Left forelimb (tissue), 1 donor: ENCODE results near the gene PHRF1.

Source experiments
- DNase-seq: peaks from one replicate; pipeline ENCODE4 v3.0.0-alpha.2; 2018; ENCODE audit warnings: low spot score

The PHRF1 gene, protein sequence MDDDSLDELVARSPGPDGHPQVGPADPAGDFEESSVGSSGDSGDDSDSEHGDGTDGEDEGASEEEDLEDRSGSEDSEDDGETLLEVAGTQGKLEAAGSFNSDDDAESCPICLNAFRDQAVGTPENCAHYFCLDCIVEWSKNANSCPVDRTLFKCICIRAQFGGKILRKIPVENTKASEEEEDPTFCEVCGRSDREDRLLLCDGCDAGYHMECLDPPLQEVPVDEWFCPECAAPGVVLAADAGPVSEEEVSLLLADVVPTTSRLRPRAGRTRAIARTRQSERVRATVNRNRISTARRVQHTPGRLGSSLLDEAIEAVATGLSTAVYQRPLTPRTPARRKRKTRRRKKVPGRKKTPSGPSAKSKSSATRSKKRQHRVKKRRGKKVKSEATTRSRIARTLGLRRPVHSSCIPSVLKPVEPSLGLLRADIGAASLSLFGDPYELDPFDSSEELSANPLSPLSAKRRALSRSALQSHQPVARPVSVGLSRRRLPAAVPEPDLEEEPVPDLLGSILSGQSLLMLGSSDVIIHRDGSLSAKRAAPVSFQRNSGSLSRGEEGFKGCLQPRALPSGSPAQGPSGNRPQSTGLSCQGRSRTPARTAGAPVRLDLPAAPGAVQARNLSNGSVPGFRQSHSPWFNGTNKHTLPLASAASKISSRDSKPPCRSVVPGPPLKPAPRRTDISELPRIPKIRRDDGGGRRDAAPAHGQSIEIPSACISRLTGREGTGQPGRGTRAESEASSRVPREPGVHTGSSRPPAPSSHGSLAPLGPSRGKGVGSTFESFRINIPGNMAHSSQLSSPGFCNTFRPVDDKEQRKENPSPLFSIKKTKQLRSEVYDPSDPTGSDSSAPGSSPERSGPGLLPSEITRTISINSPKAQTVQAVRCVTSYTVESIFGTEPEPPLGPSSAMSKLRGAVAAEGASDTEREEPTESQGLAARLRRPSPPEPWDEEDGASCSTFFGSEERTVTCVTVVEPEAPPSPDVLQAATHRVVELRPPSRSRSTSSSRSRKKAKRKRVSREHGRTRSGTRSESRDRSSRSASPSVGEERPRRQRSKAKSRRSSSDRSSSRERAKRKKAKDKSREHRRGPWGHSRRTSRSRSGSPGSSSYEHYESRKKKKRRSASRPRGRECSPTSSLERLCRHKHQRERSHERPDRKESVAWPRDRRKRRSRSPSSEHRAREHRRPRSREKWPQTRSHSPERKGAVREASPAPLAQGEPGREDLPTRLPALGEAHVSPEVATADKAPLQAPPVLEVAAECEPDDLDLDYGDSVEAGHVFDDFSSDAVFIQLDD (N-terminal part only)

DNA sequence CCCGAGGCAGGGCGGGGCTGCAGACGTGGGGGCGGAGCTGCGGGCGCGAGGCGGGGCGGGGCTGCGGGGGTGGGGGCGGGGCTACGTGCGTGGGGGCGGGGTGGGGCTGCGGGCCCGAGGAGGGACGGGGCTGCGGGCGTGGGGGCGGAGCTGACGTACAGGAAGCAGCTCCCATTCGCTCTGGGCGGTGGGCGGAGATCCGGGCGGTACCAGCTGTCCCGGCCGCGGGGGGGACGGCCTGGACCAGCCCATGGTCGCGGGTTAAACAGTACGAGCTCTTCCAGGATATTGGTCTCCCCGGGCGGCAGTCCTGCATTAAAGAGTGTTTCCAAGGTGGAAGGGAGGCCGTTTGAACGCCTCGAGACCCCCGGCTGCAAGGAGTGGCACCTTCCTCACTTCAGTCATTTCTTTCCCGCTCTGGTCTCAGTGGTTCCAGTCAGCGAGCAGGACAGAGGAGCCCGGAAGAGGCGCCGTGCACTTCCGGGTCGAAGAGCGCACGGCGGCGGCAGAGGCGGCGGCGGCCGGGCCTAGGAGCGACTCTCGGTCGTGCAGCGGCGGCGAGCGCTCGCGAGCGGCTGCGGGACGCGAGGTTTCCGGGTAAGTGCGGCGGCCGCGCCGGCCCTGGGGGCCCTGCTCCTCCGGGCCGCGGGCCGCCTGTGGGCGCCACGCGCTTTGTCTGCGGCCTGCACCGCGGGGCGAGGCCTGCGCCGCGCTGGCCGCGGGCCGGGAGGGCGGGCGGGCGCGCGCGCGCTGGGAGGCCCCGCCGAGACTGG is at the start of gene PHRF1:
PHRF1 (plus strand) TSS at position 475 of the 773 bp plus-strand sequence. CDS start 5,043 bp downstream, outside the sequence.
- peak; percentile 99 for DNase-seq

DNA sequence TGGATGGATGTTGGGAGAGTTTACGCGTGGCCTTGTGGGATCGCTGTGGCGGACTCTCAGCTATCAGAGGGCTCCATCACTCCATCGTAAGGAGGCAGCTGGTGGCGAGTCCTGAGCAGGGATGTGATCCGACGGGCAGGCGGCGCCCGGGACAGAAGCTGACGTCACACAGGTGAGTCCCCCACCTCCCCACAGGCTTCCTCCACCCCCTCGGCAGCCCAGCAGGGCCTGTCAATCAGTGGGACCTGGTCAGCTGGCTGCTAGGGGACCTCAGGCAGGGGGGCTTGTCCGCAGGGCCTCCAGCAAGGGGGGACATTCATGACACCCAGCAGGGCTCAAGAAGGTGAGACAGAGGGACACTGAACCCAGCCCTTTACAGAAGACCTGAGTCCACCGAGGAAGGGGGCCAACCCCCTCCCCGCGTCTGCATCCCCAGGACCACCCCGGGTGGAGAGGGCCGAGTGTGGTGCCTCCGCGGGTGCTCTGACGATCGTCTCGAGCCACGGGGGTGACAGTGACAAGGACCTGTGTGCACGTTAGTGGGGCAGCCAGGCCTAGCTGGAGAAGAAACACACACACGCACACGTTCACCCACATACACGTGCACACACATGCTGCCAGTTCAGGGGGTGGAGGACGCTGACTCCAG is 48.0 kb upstream of the PHRF1 start:
- no peak for DNase-seq

DNA sequence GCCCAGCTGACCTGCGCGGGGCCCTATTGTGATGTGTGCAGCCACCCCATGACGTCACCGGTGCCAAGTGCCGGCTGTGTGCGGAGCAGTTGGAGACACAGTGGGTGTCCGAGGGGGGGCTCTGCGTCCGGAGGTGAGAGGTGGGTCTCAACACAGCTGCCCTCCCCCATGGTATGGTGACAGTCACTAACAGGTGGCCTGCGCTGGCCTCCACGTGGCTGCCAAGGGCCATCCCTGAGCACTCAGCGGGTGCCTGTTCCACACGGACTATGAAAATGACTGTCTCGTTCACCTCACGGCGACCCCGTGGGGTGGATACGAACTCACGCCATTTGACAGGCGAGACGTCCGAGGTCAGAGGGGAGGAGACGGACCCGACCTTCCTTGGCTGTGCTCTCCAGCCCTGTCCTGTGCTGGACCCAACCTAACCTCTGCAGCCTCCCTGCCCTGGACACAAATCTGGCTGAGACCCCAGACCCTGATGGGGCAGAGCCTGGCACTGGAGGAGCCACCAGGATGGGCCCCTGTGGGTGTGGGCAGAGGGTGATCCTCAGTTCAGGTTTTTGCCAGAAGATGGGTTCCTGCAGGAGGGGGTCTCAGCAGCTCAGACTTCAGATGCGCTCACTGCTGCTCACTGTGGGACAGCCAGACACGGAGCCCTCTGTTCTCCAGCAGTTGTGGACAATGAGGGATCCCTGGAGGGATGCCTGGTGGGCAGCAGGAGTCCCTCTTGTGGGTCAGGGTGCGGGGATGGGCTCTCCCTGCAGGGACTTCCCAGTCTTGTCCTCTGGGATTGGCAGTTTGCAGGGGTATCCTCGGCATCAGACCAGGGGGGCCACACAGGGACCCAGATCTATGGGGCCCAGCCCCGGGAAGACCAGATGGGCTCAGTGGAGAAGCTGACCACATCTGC is 47.2 kb upstream of the PHRF1 start:
- peak; percentile 68 for DNase-seq

DNA sequence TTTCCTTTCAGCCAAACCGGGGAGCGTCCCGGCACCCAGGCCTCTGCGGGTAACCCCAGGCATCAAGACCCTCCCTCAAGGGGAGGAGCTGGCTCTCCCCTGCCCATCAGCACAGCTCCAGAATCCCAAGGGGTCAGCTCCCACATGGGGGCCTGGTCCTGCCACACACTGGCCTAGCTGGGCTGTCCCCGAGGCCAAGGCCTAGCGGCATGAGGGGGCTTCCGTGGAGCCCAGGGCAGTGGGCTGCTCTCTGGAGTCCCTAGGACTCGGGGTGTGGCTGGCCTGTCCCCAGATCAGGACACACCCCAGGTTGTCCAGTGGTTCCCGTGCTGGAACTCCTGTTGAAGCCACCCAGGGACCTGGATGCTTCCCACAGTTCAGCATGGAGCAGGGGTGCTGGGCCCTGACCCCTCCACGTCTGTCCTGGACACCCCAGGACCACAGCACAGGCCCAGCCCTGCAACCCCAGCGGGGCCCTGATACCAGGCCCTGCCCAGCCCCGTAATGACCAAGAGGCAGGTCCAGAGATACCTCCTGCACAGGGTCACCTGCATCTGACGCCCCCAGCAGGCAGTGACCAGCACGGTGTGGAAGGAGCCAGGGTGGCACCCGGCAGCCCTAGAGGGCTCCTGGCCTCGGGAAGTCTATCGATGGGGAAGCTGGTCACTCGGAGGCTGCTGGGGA is 46.4 kb upstream of the PHRF1 start:
- peak; percentile 64 for DNase-seq

DNA sequence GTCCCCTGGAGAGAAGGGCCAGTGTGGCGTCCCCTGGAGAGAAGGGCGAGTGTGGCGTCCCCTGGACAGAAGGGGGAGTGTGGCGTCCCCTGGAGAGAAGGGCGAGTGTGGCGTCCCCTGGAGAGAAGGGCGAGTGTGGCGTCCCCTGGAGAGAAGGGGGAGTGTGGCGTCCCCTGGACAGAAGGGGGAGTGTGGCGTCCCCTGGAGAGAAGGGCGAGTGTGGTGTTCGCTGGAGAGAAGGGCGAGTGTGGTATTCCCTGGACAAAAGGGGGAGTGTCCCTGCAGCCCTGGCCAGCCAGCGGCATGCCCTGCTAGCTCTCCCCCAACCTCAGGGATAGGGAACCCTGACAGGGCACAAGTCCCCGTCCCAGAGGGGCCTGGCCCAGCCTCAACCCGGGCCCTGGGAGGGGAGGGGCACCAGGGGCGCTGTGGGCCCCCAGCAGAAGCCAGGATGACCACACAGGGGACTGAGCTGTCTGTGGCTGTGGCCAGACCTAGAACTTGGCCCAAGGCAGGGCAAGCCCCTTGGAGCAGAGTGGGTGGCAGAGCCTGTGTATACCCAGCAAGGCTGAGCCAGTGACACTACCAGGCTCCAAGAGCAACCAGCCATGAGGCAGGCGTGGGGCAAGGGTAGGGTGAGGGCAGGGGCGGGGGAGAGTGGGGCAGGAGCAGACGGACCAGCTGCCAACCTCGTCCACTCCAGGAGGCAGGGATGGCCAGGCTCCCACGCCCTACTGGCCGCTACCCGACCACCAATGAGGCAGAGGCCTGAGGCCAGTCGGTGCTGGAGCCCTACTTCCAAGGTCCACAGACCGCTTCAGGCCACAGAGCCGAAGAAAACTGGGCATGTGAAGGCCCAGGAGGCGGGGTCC is 45.1 kb upstream of the PHRF1 start:
- peak; percentile 60 for DNase-seq

DNA sequence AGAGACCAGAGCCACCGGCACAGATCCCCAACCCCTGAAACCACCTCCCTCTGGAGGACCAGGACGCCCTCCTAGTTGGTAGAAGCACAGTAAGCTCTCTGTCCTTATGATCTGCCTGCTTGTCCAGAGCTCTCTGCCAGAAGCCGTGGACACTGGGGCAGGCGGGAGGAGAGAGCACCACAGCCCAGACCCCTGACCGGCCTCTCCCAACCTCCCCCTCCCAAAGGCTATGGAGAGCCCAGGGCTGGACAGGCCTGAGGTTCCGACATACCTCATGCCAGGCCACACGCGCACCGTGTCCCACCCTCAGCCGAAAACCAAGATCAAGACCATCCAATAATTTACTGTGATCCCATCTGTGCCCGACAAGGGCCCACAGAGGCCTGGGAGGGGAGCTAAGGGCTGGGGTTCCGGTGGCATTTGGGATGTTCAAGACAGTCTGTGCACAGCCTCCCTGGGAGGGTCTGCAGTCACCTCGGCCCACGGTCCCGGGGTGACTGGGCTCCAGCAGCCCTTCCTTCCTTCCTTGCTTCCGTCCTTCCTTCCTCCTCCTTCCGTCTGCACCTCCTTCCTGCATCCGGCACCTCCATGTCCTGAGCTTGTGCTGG is 44.2 kb upstream of the PHRF1 start:
- DNase-seq = peak; percentile 57

DNA sequence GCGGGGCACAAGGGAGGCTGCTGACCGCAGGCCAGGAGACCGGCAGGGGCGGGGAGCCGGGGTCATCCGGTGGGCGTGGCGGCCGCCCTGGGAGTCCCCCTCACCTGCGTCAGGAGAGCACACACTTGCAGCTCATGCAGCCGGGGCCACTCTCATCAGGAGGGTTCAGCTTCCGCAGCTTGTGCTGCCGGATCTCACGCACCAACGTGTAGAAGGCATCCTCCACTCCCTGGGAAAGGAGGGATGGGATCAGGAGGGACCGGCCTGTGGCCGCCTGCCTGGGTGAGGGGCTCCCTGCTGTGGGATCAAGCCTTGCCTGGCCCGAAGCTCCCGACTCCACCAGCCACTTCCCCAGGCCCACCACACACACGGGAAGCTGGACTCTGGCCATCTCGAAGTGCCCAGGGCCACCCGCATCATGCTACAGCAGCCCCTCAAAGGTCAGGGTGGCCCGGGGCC is 43.7 kb upstream of the PHRF1 start:
- DNase-seq = peak; percentile 55

DNA sequence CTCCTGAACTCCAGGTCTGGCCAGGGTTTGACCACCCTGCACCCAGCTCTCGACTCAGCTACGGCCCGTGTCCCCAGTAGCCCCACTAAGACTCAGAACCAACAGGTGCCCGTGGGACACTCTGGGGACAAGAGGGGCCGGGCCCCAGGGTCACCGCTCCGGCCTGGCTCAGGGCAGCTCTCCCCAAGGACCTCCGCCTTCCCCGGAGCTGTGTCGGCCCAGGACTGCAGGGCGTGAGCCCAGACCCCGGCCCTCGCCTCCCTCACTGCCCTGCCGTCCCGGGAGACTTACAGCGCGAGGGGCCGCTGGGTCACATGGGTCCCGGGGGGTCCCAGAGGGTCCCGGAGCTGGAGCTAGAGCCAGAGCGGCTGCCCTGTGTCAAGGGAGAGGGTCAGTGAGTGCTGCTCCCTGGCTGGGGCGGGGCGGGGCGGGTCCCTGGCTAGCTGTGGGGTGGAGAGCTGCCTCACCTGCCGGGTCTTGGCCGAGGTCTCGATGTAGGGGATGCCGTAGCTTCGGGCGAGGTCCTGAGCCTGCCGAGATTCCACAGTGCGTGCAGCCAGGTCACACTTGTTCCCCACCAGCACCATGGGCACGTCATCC is 43.2 kb upstream of the PHRF1 start:
- DNase-seq = peak; percentile 62

DNA sequence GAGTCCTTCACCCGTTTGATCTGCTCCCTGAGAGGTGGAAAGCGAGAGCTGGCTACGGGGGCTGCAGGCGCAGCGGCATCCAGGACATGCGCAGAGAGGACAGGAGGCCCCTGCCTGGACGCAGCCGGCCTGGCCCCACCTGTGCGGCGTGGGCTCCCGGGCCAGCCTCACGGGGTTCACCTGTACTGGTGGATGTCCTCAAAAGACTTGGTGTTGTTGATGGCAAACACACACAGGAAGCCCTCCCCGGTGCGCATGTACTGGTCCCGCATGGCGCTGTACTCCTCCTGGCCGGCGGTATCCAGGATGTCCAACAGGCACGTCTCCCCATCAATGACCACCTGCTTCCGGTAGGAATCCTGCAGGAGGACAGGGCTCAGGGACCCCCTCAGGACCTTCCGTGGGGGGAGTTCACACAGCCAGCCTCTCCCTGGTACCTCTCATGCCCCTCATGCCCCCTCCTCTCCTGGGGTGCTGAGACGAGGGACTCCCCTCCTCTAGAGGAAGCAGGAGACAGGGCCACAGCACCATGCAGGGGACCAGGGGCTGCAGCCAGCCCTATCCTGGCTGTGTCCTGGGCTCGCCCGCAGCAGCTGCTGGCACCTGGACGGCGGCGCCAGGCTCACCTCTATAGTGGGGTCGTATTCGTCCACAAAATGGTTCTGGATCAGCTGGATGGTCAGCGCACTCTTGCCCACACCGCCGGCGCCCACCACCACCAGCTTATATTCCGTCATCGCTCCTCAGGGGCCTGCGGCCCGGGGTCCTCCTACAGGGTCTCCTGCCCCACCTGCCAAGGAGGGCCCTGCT is 42.5 kb upstream of the PHRF1 start:
- DNase-seq = peak; percentile 69

DNA sequence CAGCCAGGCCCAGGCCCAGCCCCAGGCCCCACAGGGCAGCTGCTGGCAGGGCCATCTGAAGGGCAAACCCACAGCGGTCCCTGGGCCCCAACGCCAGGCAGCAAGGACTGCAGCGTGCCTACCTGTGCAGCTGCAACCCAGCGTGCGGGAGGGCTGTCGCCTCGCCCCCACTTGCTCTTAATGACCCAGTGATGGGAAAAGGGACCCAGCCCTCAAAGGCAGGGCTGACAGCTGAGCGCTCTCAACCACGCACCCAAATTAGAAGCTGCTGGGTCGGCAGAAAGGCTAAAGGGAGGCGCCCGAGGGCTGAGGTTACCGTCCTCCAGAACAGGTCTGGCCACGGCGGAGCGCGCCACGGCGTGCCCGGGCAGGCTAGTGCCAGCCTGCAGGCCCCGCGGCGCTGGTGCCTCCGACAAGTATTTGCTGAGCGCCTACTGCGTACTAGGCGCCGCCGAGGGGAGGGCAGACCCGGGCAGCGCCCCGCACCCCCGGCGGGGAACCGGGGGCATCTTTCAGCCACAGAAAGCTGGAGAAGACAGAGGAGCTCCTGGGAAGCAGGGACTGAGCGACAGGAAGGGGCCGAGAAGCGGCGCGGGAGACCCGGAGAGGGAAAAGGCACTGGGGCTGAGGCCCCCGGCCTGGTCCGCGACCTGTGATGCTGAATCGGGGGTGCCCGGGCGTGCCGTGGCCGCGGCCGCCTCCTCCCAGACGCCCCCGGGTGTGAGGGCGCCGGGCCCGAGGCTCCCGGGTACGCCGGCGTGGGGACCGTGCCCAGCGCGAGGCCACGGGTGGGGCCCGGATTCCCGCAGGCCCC is 41.7 kb upstream of the PHRF1 start:
- peak; percentile 61 for DNase-seq

DNA sequence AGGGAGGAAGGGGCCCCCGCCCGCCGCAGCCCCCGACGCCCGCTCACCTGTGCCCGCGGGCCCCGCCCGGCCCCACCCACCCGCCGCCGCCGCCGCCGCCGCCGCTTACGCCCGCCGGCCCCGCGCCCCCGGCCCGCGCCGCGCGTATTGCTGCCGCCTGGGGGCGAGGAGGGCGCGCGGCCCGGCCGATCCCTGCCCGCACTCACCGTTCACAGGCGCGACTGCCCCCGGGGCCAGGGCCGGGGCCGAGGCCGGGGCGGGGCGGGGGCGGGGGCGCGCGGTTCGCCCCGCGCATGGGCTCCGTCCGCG is 41.1 kb upstream of the PHRF1 start:
- DNase-seq = no peak

DNA sequence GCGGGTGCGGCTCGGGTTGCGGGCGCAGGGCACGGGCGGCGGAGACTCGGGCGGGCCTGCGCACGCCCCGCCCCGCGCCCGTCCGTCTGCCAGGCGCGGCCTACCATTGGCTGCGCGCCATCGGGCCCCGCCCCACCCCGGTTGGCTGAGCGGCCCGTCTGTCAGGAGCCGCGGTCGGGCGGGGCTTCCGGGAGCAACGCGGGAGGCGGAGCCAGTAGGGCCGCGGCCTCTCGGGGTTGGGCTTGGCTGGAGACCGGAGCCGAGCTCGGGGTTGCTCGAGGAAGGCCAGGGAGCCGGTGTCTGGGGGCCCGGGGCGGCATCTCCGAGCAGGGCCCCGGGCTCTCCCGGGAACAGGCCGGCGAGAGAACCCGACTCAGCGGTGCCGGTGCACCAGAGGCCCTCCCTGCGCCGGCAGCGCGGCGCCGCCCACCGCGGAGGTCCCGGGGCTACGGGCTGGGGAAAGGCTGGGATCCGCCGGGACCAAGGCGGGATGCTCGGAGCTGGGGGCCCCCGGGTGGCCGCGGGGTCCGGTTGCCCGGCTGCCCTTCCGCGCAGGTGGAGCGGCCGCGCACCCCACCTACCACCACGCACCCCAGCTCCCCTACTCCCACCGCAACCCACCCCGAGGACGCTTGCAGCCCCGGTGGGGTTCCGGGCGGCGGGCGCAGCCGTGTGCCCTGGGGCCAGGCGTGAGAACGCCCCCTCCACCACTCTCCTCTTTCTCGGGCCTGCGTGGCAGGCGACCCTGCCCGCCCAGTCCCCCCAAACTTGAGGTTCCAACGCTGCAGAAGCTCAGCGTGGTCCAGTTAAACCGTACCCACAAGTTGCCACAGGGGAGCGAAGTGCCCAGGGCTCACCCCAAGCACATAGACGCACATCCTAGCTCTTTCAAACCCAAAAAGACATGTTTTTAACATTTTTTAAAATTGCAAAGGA is 40.5 kb upstream of the PHRF1 start, which contains the start of gene HRAS:
HRAS (minus strand) TSS at position 58 of the 936 bp plus-strand sequence.
- peak; percentile 96 for DNase-seq

DNA sequence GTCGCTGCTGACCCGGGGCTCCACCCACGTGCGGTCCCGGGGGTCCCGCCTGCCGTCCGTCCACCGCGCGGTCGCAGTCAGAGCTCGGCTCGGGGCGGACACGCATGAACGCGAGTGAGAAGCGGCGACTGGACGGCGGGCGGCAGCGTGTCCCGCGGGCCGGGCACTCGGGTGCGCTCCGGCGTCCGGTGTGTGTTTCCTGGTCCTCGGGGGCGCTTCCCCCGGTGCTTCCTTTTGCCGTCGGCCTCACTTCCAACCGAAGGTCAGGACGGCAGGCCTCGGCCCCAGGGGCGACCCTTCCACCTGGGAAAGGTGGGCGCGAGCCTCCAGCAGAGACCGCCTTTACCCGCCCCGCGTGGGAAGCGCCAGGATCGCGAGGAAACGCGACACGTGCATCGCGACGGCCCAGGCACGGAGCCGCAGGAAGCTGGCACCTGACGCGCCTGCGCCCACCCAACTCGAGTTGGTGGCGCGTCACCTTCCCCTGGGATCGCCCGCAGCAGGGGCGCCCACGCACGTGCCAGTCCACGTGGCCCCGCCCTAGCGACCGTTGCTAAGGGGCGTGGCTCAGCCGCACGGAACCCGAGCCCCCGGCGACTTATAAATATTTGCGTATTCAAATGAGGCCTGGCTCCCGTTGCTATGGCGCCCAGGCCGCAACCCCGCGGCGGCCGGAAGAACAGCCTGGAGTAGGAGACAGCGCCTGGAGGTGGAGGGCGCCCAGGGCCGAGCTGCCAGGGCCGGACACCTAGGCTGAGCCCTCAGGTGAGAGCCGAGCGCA is 39.2 kb upstream of the PHRF1 start, which contains the start of gene LRRC56:
LRRC56 (plus strand) TSS at position 687 of the 781 bp plus-strand sequence. CDS start 3,158 bp downstream, outside the sequence.
- no peak for DNase-seq
